GM12878 (cell line): ENCODE measurements around the gene SLC36A1. TPM values are rescaled to one million over a fixed set of nuclear protein-coding genes. Genes with fewer than 3 reads are reported as not detected.

ENCODE experiments used
- BRCA1 ChIP-seq: IDR thresholded peaks from 2 replicates; pipeline ENCODE4 v1.6.1; 2011; ENCODE audit warnings: low read depth, low read length, improper control_type of control experiment
- CBX5 ChIP-seq: sonication (generic); IDR thresholded peaks from 2 replicates; pipeline ENCODE4 v1.6.1; 2016; ENCODE audit warnings: low read depth, moderate library complexity, mild to moderate bottlenecking, inconsistent platforms
- DPF2 ChIP-seq: fragments of 450-650 bp; IDR thresholded peaks from 2 replicates; pipeline ENCODE4 v1.6.1; 2017; ENCODE audit warnings: mild to moderate bottlenecking
- EED ChIP-seq: sonication (generic); IDR thresholded peaks from 2 replicates; pipeline ENCODE4 v1.6.1; 2016; ENCODE audit warnings: antibody characterized with exemption, low read depth
- ESRRA ChIP-seq: IDR thresholded peaks from 2 replicates; pipeline ENCODE4 v1.6.1; 2012; ENCODE audit warnings: mild to moderate bottlenecking, low read length, improper control_type of control experiment
- ETV6 ChIP-seq, 2 experiments: fragments of 450-650 bp in 1 of 2; IDR thresholded peaks in 1 of 2; conservative IDR thresholded peaks in 1 of 2; 2 replicates each; pipeline ENCODE4 v1.6.1; 2014; ENCODE audit warnings: antibody characterized with exemption in 1 of 2, borderline replicate concordance in 1 of 2, low read depth in 1 of 2, mild to moderate bottlenecking in 1 of 2, moderate library complexity in 1 of 2
- FOS ChIP-seq: IDR thresholded peaks from 3 replicates; pipeline ENCODE4 v1.6.1; 2011; ENCODE audit warnings: borderline replicate concordance; ENCODE audit not compliant: insufficient read length; ENCODE audit errors: extremely low read depth
- HDAC6 ChIP-seq: fragments of 200-600 bp; sonication (generic); IDR thresholded peaks from one replicate; pipeline ENCODE4 v1.8.0; 2017; ENCODE audit warnings: antibody characterized with exemption; ENCODE audit not compliant: unreplicated experiment
- JUND ChIP-seq: IDR thresholded peaks from 2 replicates; pipeline ENCODE4 v1.6.1; 2012; ENCODE audit warnings: low read depth, mild to moderate bottlenecking, low read length, improper control_type of control experiment, moderate library complexity
- KAT2A ChIP-seq: conservative IDR thresholded peaks from 2 replicates; pipeline ENCODE4 v1.6.1; 2011; ENCODE audit warnings: low read depth, low read length; ENCODE audit not compliant: control insufficient read depth
- MEF2B ChIP-seq: fragments of 450-650 bp; IDR thresholded peaks from 2 replicates; pipeline ENCODE4 v1.6.1; 2018; ENCODE audit warnings: mild to moderate bottlenecking, moderate library complexity; ENCODE audit not compliant: partially characterized antibody, poor library complexity, severe bottlenecking
- MXI1 ChIP-seq: fragments of 150-350 bp; IDR thresholded peaks from 2 replicates; pipeline ENCODE4 v1.6.1; 2011; ENCODE audit warnings: low read depth, mild to moderate bottlenecking, inconsistent platforms, low read length, improper control_type of control experiment
- NR2C1 ChIP-seq: fragments of 450-650 bp; IDR thresholded peaks from 2 replicates; pipeline ENCODE4 v1.6.1; 2017; ENCODE audit warnings: antibody characterized with exemption, mild to moderate bottlenecking, moderate library complexity
- NR2F1 ChIP-seq: fragments of 450-650 bp; conservative IDR thresholded peaks from 2 replicates; pipeline ENCODE4 v1.6.1; 2017; ENCODE audit warnings: mild to moderate bottlenecking
- PAX8 ChIP-seq: fragments of 450-650 bp; IDR thresholded peaks from 2 replicates; pipeline ENCODE4 v1.6.1; 2017; ENCODE audit warnings: mild to moderate bottlenecking, moderate library complexity
- RAD21 ChIP-seq: IDR thresholded peaks from 2 replicates; pipeline ENCODE4 v1.6.1; 2011; ENCODE audit warnings: mild to moderate bottlenecking, low read depth, low read length, moderate library complexity; ENCODE audit not compliant: insufficient read depth
- RCOR1 ChIP-seq: conservative IDR thresholded peaks from 2 replicates; pipeline ENCODE4 v1.6.1; 2012; ENCODE audit warnings: low read depth, low read length, improper control_type of control experiment
- SMAD5 ChIP-seq: IDR thresholded peaks from 2 replicates; pipeline ENCODE4 v1.6.1; 2016; ENCODE audit warnings: antibody characterized with exemption, low read depth
- SMARCA5 ChIP-seq: fragments of 450-650 bp; IDR thresholded peaks from 2 replicates; pipeline ENCODE4 v1.6.1; 2017; ENCODE audit warnings: mild to moderate bottlenecking
- SREBF1 ChIP-seq: IDR thresholded peaks from 2 replicates; pipeline ENCODE4 v1.6.1; 2012; ENCODE audit warnings: mild to moderate bottlenecking, low read length
- SUPT20H ChIP-seq: IDR thresholded peaks from 2 replicates; pipeline ENCODE4 v1.6.1; 2011; ENCODE audit warnings: low read depth, mild to moderate bottlenecking, low read length, moderate library complexity, borderline replicate concordance; ENCODE audit not compliant: control insufficient read depth
- YBX1 ChIP-seq: fragments of 450-650 bp; IDR thresholded peaks from 2 replicates; pipeline ENCODE4 v1.6.1; 2016; ENCODE audit warnings: antibody characterized with exemption
- ZNF622 ChIP-seq: fragments of 450-650 bp; IDR thresholded peaks from 2 replicates; pipeline ENCODE4 v1.6.1; 2017; ENCODE audit warnings: mild to moderate bottlenecking, inconsistent platforms
- polyA plus RNA-seq, 11 experiments: library from polyadenylated mRNA; depleted of rRNA in 4 of 11; unstranded in 6 of 11; stranded (reverse) in 5 of 11; fragments of >200 nt; fragmentation: Nextera tagmentation in 4 of 11; fragmentation: Illumina TruSeq in 1 of 11; extraction: Ambion mirVana in 4 of 11; extraction: Trizol in 1 of 11; gene quantifications; 1 replicate in 1 of 11; 2 replicates in 10 of 11; pipeline versions ENCODE4 v1.2.1 to v1.2.3, GENCODE V29; 2011 to 2016; ENCODE audit warnings: inconsistent platforms in 2 of 11, missing spikeins in 2 of 11, low read depth in 1 of 11
- total RNA-seq, 4 experiments: library from RNA; depleted of rRNA in 3 of 4; stranded (reverse); fragments of >200 nt in 3 of 4; fragmentation: Illumina TruSeq in 1 of 4; extraction: Trizol in 1 of 4; gene quantifications; 2 replicates each; pipeline versions ENCODE4 v1.2.1 to v1.2.3, GENCODE V29; 2013 to 2021
- TF ChIP-seq, protein P1 (sequence below): IDR thresholded peaks from 2 replicates; pipeline ENCODE4 v1.6.1; 2012; ENCODE audit warnings: low read depth, low read length, improper control_type of control experiment
- TF ChIP-seq, protein P2 (sequence below): IDR thresholded peaks from 2 replicates; pipeline ENCODE4 v1.6.1; 2012; ENCODE audit warnings: mild to moderate bottlenecking, low read depth, low read length
- TF ChIP-seq, protein P3 (sequence below): IDR thresholded peaks from 2 replicates; pipeline ENCODE4 v1.6.1; 2012; ENCODE audit warnings: low read length, inconsistent platforms

The SLC36A1 gene
- total and polyA plus RNA-seq, 10 of the 15 experiments (the other 5 are each of a cell fraction or from before 2014, with no cell fraction given) = 0.50 to 8.2 (median 3.5) TPM

DNA sequence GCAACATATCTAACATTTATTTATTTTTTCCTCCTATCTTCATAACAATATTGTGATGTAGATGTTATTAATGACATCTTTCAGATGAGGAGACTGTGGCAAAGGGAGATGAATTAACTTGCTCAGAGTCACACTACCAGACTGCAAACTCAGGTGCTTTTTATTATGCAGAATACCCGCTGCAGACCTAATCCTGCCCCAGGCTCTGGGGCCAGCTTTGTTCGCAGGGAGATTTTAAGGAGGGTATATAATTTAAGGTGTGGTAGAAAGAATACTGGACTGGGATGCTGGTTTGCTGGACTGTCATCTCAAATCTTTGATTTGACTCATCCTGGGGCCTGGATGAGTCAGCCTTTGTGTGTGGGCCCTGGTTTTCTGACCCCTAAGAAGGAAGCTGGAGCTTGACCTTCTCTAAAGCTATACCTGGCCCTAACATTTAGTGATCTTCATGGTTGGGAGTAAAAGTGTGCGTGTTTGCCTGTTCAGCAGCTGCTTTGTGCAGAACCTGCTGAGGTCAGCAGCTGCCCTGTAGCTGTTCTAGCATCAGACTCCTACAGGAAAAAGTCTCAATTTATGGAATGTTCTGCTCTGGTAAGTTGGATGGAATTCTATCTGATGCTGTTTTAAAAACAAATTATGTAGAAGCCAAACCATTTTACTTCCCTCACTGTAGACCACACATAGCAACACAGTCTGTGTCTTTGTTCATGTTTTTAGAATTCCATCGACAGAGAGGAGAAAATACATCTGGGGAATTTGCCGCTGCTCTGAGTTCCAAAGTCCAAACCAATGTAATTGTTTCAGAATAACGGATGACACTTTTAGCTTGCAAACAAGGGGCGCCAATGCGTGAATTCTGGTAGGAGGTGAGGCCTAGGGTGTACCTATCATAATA lies 4.5 kb downstream of the SLC36A1 start (continued):
- TF ChIP-seq, protein P1, sequence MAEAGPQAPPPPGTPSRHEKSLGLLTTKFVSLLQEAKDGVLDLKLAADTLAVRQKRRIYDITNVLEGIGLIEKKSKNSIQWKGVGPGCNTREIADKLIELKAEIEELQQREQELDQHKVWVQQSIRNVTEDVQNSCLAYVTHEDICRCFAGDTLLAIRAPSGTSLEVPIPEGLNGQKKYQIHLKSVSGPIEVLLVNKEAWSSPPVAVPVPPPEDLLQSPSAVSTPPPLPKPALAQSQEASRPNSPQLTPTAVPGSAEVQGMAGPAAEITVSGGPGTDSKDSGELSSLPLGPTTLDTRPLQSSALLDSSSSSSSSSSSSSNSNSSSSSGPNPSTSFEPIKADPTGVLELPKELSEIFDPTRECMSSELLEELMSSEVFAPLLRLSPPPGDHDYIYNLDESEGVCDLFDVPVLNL = no peak
- no peak for TF ChIP-seq FOS
- TF ChIP-seq YBX1 = no peak
- 0 out of 2 replicates have a peak, but pooled peaks have one; percentile 20 for TF ChIP-seq JUND
- TF ChIP-seq RCOR1 = no peak
- TF ChIP-seq SUPT20H = no peak
- no peak for TF ChIP-seq BRCA1
- TF ChIP-seq, protein P2, sequence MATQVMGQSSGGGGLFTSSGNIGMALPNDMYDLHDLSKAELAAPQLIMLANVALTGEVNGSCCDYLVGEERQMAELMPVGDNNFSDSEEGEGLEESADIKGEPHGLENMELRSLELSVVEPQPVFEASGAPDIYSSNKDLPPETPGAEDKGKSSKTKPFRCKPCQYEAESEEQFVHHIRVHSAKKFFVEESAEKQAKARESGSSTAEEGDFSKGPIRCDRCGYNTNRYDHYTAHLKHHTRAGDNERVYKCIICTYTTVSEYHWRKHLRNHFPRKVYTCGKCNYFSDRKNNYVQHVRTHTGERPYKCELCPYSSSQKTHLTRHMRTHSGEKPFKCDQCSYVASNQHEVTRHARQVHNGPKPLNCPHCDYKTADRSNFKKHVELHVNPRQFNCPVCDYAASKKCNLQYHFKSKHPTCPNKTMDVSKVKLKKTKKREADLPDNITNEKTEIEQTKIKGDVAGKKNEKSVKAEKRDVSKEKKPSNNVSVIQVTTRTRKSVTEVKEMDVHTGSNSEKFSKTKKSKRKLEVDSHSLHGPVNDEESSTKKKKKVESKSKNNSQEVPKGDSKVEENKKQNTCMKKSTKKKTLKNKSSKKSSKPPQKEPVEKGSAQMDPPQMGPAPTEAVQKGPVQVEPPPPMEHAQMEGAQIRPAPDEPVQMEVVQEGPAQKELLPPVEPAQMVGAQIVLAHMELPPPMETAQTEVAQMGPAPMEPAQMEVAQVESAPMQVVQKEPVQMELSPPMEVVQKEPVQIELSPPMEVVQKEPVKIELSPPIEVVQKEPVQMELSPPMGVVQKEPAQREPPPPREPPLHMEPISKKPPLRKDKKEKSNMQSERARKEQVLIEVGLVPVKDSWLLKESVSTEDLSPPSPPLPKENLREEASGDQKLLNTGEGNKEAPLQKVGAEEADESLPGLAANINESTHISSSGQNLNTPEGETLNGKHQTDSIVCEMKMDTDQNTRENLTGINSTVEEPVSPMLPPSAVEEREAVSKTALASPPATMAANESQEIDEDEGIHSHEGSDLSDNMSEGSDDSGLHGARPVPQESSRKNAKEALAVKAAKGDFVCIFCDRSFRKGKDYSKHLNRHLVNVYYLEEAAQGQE = no peak
- TF ChIP-seq ZNF622 = no peak
- no peak for TF ChIP-seq SREBF1
- TF ChIP-seq, protein P3, sequence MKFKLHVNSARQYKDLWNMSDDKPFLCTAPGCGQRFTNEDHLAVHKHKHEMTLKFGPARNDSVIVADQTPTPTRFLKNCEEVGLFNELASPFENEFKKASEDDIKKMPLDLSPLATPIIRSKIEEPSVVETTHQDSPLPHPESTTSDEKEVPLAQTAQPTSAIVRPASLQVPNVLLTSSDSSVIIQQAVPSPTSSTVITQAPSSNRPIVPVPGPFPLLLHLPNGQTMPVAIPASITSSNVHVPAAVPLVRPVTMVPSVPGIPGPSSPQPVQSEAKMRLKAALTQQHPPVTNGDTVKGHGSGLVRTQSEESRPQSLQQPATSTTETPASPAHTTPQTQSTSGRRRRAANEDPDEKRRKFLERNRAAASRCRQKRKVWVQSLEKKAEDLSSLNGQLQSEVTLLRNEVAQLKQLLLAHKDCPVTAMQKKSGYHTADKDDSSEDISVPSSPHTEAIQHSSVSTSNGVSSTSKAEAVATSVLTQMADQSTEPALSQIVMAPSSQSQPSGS = peak; percentile 90
- TF ChIP-seq NR2F1 = peak; percentile 91
- TF ChIP-seq NR2C1 = peak; percentile 23; the same call in 1 of the 2 replicates
- TF ChIP-seq MXI1 = no peak
- no peak for TF ChIP-seq PAX8
- TF ChIP-seq ESRRA = no peak
- TF ChIP-seq RAD21 = no peak
- TF ChIP-seq HDAC6 = no peak
- no peak for TF ChIP-seq KAT2A
- TF ChIP-seq SMARCA5 = peak; percentile 35; the same call in 1 of the 2 replicates
- peak; percentile 89 for TF ChIP-seq CBX5
- peak in 1 of 2 experiments; percentile 73; a peak in 2 of 4 replicates for TF ChIP-seq ETV6 (conservative IDR thresholded peaks at IDR 0.05 in 1 of 2, IDR thresholded peaks at IDR 0.05 in 1 of 2; ENCODE audit: borderline replicate concordance in 1 of 2, low read depth in 1 of 2)
- no peak for TF ChIP-seq MEF2B
- peak; percentile 94 for TF ChIP-seq DPF2
- TF ChIP-seq SMAD5 = no peak
- peak; percentile 91 for TF ChIP-seq EED
